Esophagus muscularis mucosa (tissue), 3 donors: ENCODE results near the gene XPNPEP1.

Experiments
- POLR2AphosphoS5 ChIP-seq, 2 donors: sonication (generic); formaldehyde crosslinking; IDR thresholded peaks; one replicate each; pipeline ENCODE4 v1.6.1; 2017; ENCODE audit warnings: antibody characterized with exemption in 2 of 2
- TF ChIP-seq, protein P1 (sequence below), 3 experiments: fragments of 200-600 bp in 2 of 3; fragments of 450-650 bp in 1 of 3; sonication (generic) in 2 of 3; IDR thresholded peaks; one replicate each; pipeline ENCODE4 v1.5.1; 2017 to 2019; ENCODE audit warnings: antibody characterized with exemption in 3 of 3, mild to moderate bottlenecking in 2 of 3, moderate library complexity in 1 of 3

DNA sequence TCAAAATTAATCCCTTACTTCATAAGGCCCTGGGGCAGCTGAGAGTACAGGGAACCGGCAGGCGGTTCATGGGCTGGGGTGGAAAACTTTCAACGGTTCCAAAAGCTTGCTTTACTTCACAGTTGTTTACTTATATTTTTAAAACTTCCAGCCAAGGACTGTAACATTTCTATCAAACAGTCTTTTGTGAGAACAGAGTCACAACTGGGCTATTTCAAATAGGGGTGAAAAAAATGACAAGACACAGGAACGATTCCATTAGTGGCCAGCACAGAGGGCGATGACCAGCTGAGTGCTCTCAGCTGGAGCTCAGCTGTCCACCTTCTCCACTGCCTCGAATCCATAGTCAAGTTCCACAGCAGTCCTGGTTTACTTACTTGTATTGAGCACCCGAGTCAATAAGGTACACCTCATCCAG, 48.2 kb downstream of the XPNPEP1 start:
- TF ChIP-seq POLR2AphosphoS5 (IDR thresholded peaks at IDR 0.05), result peak; percentile 37 to 38
- TF ChIP-seq, protein P1, sequence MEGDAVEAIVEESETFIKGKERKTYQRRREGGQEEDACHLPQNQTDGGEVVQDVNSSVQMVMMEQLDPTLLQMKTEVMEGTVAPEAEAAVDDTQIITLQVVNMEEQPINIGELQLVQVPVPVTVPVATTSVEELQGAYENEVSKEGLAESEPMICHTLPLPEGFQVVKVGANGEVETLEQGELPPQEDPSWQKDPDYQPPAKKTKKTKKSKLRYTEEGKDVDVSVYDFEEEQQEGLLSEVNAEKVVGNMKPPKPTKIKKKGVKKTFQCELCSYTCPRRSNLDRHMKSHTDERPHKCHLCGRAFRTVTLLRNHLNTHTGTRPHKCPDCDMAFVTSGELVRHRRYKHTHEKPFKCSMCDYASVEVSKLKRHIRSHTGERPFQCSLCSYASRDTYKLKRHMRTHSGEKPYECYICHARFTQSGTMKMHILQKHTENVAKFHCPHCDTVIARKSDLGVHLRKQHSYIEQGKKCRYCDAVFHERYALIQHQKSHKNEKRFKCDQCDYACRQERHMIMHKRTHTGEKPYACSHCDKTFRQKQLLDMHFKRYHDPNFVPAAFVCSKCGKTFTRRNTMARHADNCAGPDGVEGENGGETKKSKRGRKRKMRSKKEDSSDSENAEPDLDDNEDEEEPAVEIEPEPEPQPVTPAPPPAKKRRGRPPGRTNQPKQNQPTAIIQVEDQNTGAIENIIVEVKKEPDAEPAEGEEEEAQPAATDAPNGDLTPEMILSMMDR (IDR thresholded peaks at IDR 0.05), result no peak
